Measurements from ENCODE around the gene FBXW4. TPM values are rescaled to one million over a fixed set of nuclear protein-coding genes. Genes with fewer than 3 reads are reported as not detected.

FBXW4 gene
- total RNA-seq = 10 to 100 TPM; 45.1 to 94.7 (median 64.3) TPM

GRCh38 chr10:101694674-101695403, at the start of gene FBXW4:
TSS of gene FBXW4 (minus strand) at chr10:101695170. CDS start at chr10:101695105, 65 bp downstream.
- DNase-seq = peak; percentile 27 to 52
- intact Hi-C loops (cut with DNase I; ENCODE audit: low total_unique reads) = no loop called here

GRCh38 chr10:101744267-101744666, 49.3 kb upstream of the FBXW4 start:
- intact Hi-C loops (cut with DNase I; ENCODE audit: low total_unique reads) = no loop called here
- TF ChIP-seq POLR2A (IDR thresholded peaks at IDR 0.05) (no peak), CTCF (IDR thresholded peaks at IDR 0.05) (no peak)
- DNase-seq = no peak
- Histone ChIP-seq H3K4me3 (no peak overlapping the region), H3K27ac (no peak overlapping the region), H3K27me3 (no peaks in the 10 kb centered on the region), H3K4me1 (no peaks in the 10 kb centered on the region), H3K36me3 (no peaks in the 10 kb centered on the region), H3K9me3 (no peaks in the 10 kb centered on the region)

More at GRCh38 chr10:101694674-101695403, at the start of gene FBXW4:
- Histone ChIP-seq H3K4me3 (peak within 1 kb of the TSS; percentile 84 to 91), H3K36me3 (no peaks in the 10 kb centered on the region), H3K27me3 (no peaks in the 10 kb centered on the region), H3K4me1 (peaks cover 0 to 9% of the 10 kb centered on the region in 2 donors), H3K9me3 (no peaks in the 10 kb centered on the region), H3K27ac (peak within 1 kb of the TSS; percentile 98 to 99)
- TF ChIP-seq POLR2A (IDR thresholded peaks at IDR 0.05) (peak; percentile 32 to 42), CTCF (IDR thresholded peaks at IDR 0.05) (peak in 1 of 4 experiments; percentile 14)

- H3K9me3 ChIP-seq = no peaks in the 10 kb centered on the region
- no peak overlapping the region for H3K27ac ChIP-seq
- no peaks in the 10 kb centered on the region for H3K4me1 ChIP-seq
- no peaks in the 10 kb centered on the region for H3K36me3 ChIP-seq
- peaks cover 0 to 5% of the 10 kb centered on the region in 2 donors for H3K27me3 ChIP-seq
- intact Hi-C loops (cut with DNase I; ENCODE audit: low total_unique reads) = no loop called here
- no peak overlapping the region for H3K4me3 ChIP-seq
- DNase-seq = no peak
- no peak for TF ChIP-seq POLR2A (IDR thresholded peaks at IDR 0.05)
- TF ChIP-seq CTCF (IDR thresholded peaks at IDR 0.05) = no peak
Observed at GRCh38 chr10:101741938-101742337, 47.0 kb upstream of the FBXW4 start.

GRCh38 chr10:101736666-101737065, 41.7 kb upstream of the FBXW4 start:
- H3K9me3 ChIP-seq = no peaks in the 10 kb centered on the region
- H3K4me1 ChIP-seq = no peaks in the 10 kb centered on the region
- no peak for DNase-seq
- H3K27ac ChIP-seq = no peak overlapping the region
- intact Hi-C loops (cut with DNase I; ENCODE audit: low total_unique reads) = no loop called here
- peaks cover 0 to 5% of the 10 kb centered on the region in 2 donors for H3K27me3 ChIP-seq
- H3K4me3 ChIP-seq = no peak overlapping the region
- H3K36me3 ChIP-seq = no peaks in the 10 kb centered on the region
- TF ChIP-seq POLR2A (IDR thresholded peaks at IDR 0.05) (no peak), CTCF (IDR thresholded peaks at IDR 0.05) (no peak)

GRCh38 chr10:101732096-101732495, 37.1 kb upstream of the FBXW4 start:
- Histone ChIP-seq H3K4me1 (no peaks in the 10 kb centered on the region), H3K9me3 (no peaks in the 10 kb centered on the region), H3K27me3 (no peaks in the 10 kb centered on the region), H3K27ac (no peak overlapping the region), H3K4me3 (no peak overlapping the region), H3K36me3 (no peaks in the 10 kb centered on the region)
- intact Hi-C loops (cut with DNase I; ENCODE audit: low total_unique reads) = no loop called here
- TF ChIP-seq POLR2A (IDR thresholded peaks at IDR 0.05) (no peak), CTCF (IDR thresholded peaks at IDR 0.05) (no peak)
- no peak for DNase-seq

Measured in uterus (tissue), 4 donors.